ENCODE results near the gene SYT17.

- TF ChIP-seq CTCF (IDR thresholded peaks at IDR 0.05) (no peak), POLR2A (IDR thresholded peaks at IDR 0.05) (no peak)
Measured at GRCh38 chr16:19232988-19233387, 64.9 kb downstream of the SYT17 start.
